Measurements from ENCODE around the gene CTDSP1.

CTDSP1 gene

DNA sequence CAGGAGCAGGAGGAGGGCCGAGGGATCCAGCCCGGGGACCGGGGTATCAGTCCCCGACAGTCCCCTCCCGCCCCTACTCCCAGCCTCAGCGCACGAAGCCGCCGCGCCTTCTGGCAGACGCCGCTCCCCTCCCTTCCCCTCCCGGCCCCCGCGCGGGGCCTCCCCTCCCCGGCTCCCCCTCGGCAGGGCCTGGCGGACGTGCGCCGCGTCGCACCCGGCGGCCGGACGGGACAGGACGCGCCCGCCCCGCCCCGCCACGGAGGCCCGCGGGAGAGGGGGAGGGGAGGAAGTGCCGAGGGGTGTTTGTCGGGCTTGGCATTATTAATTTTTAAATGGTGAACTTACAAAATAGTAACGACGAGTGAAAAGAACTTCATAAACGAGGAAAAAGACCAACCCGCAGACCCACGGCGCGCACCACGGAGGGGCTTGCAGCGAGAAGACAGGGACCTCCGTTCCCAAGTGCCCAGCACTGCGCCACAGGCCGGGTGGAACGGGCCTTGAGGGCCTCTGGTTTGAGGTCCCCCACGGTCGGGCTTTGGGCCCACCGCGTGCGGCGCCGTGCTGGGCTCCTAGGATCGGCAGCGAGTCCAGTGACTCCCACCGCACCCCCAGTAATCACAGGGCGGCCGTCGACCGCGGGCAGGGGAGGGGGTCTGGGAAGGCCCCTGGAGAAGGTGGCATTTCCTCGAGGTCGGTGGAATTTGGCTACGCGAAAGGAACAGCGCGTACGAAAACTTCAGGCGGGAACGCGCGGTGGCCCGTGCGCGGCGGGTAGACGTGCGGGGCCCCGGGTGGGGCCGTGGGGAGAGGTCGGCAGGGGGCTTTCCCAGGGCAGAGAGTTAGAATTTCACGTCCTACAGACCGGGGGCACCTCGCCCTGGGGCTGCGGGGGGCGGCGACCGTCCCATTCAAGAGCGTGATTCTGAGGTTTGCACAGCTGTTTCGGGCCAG, 954 bp upstream of the CTDSP1 start:
- H3K27me3 ChIP-seq (ENCODE audit: control insufficient read depth in 1 of 2, insufficient read depth in 2 of 2, low read length in 2 of 2) = no peaks in the 10 kb centered on the region
- no peaks in the 10 kb centered on the region for H3K9me3 ChIP-seq (ENCODE audit: control insufficient read depth in 1 of 2, low read length in 2 of 2)
- H3K4me1 ChIP-seq (ENCODE audit: control insufficient read depth in 1 of 2, insufficient read depth in 2 of 2, low read length in 2 of 2) = peaks cover 40 to 51% of the 10 kb centered on the region in 2 donors
- peak overlapping the region; percentile 100 for H3K27ac ChIP-seq (ENCODE audit: low read depth, low read length)
- peak overlapping the region; percentile 82 to 89 for H3K9ac ChIP-seq (ENCODE audit: low read depth in 1 of 2, low read length in 2 of 2)
- peaks cover 10 to 23% of the 10 kb centered on the region in 2 donors for H3K36me3 ChIP-seq (ENCODE audit: control insufficient read depth in 1 of 2, insufficient read depth in 2 of 2, low read length in 2 of 2)
- H3K4me3 ChIP-seq (ENCODE audit: low read depth in 1 of 2, low read length in 2 of 2) = peak overlapping the region; percentile 80 to 85

DNA sequence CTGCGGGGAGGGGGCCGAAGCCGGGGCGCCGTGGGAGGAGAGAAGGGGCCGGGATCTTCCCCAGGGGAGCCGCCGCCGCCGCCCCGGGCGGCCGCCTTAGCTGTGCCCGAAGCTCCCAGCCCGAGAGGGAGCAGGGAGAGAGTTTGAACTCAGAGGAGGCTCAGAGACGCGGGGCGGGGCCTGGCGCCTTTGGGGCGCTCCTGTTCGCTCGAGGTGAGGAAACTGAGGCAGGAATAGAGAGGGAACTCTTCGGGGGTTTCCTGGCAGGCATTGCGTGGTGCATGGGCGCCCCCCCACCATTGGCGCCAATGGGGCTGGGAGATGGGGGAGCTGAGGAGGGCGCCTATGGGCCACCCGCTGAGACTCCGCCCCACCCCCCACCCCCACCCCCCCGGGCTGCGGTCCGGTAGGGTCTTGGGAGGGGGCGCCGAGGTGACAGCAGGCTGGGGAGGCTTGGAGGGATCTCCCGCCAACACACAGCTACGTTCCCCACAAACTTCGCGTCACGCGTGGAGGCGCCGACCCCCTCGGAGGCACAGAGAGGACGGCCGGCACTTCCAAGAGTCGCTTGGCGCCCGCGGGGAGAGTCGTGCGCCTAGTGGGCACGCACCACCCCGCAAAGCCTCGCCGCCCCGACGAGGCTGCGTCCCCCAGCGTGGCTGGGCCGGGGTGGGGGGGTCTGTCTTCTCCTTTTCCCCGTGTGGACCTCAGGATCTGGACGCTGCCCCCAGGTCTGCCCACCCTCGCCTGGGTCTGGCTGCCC, 680 bp downstream of the CTDSP1 start:
- Histone ChIP-seq H3K36me3 (ENCODE audit: control insufficient read depth in 1 of 2, insufficient read depth in 2 of 2, low read length in 2 of 2) (peaks cover 19 to 38% of the 10 kb centered on the region in 2 donors), H3K9me3 (ENCODE audit: control insufficient read depth in 1 of 2, low read length in 2 of 2) (no peaks in the 10 kb centered on the region), H3K9ac (ENCODE audit: low read depth in 1 of 2, low read length in 2 of 2) (peak overlapping the region; percentile 68 to 82), H3K27ac (ENCODE audit: low read depth, low read length) (peak overlapping the region; percentile 90), H3K4me1 (ENCODE audit: control insufficient read depth in 1 of 2, insufficient read depth in 2 of 2, low read length in 2 of 2) (peaks cover 42 to 53% of the 10 kb centered on the region in 2 donors), H3K27me3 (ENCODE audit: control insufficient read depth in 1 of 2, insufficient read depth in 2 of 2, low read length in 2 of 2) (no peaks in the 10 kb centered on the region), H3K4me3 (ENCODE audit: low read depth in 1 of 2, low read length in 2 of 2) (peak overlapping the region; percentile 79 to 84)

GRCh38 chr2:218400930-218401881, 1.5 kb downstream of the CTDSP1 start:
- H3K9ac ChIP-seq (ENCODE audit: low read depth in 1 of 2, low read length in 2 of 2) = peak overlapping the region; percentile 68 to 82
- peak overlapping the region; percentile 90 for H3K27ac ChIP-seq (ENCODE audit: low read depth, low read length)
- H3K9me3 ChIP-seq (ENCODE audit: control insufficient read depth in 1 of 2, low read length in 2 of 2) = no peaks in the 10 kb centered on the region
- H3K36me3 ChIP-seq (ENCODE audit: control insufficient read depth in 1 of 2, insufficient read depth in 2 of 2, low read length in 2 of 2) = peaks cover 19 to 39% of the 10 kb centered on the region in 2 donors
- H3K4me3 ChIP-seq (ENCODE audit: low read depth in 1 of 2, low read length in 2 of 2) = peak overlapping the region; percentile 79 to 84
- peaks cover 44 to 55% of the 10 kb centered on the region in 2 donors for H3K4me1 ChIP-seq (ENCODE audit: control insufficient read depth in 1 of 2, insufficient read depth in 2 of 2, low read length in 2 of 2)
- H3K27me3 ChIP-seq (ENCODE audit: control insufficient read depth in 1 of 2, insufficient read depth in 2 of 2, low read length in 2 of 2) = no peaks in the 10 kb centered on the region

- peak overlapping the region; percentile 68 to 72 for H3K9ac ChIP-seq (ENCODE audit: low read depth in 1 of 2, low read length in 2 of 2)
- no peaks in the 10 kb centered on the region for H3K9me3 ChIP-seq (ENCODE audit: control insufficient read depth in 1 of 2, low read length in 2 of 2)
- H3K4me1 ChIP-seq (ENCODE audit: control insufficient read depth in 1 of 2, insufficient read depth in 2 of 2, low read length in 2 of 2) = peaks cover 44 to 55% of the 10 kb centered on the region in 2 donors
- H3K27ac ChIP-seq (ENCODE audit: low read depth, low read length) = no peak overlapping the region
- H3K36me3 ChIP-seq (ENCODE audit: control insufficient read depth in 1 of 2, insufficient read depth in 2 of 2, low read length in 2 of 2) = peaks cover 19 to 39% of the 10 kb centered on the region in 2 donors
- peak overlapping the region in 1 of 2 donors; percentile 79 for H3K4me3 ChIP-seq (ENCODE audit: low read depth in 1 of 2, low read length in 2 of 2)
- no peaks in the 10 kb centered on the region for H3K27me3 ChIP-seq (ENCODE audit: control insufficient read depth in 1 of 2, insufficient read depth in 2 of 2, low read length in 2 of 2)
Measured at GRCh38 chr2:218401890-218402289, 2.2 kb downstream of the CTDSP1 start.

GRCh38 chr2:218402491-218402901, 2.8 kb downstream of the CTDSP1 start:
- Histone ChIP-seq H3K9me3 (ENCODE audit: control insufficient read depth in 1 of 2, low read length in 2 of 2) (no peaks in the 10 kb centered on the region), H3K27me3 (ENCODE audit: control insufficient read depth in 1 of 2, insufficient read depth in 2 of 2, low read length in 2 of 2) (no peaks in the 10 kb centered on the region), H3K36me3 (ENCODE audit: control insufficient read depth in 1 of 2, insufficient read depth in 2 of 2, low read length in 2 of 2) (peaks cover 19 to 39% of the 10 kb centered on the region in 2 donors), H3K4me1 (ENCODE audit: control insufficient read depth in 1 of 2, insufficient read depth in 2 of 2, low read length in 2 of 2) (peaks cover 42 to 55% of the 10 kb centered on the region in 2 donors), H3K4me3 (ENCODE audit: low read depth in 1 of 2, low read length in 2 of 2) (no peak overlapping the region), H3K27ac (ENCODE audit: low read depth, low read length) (no peak overlapping the region), H3K9ac (ENCODE audit: low read depth in 1 of 2, low read length in 2 of 2) (no peak overlapping the region)

GRCh38 chr2:218402911-218403411, 3.3 kb downstream of the CTDSP1 start:
- H3K27me3 ChIP-seq (ENCODE audit: control insufficient read depth in 1 of 2, insufficient read depth in 2 of 2, low read length in 2 of 2) = no peaks in the 10 kb centered on the region
- H3K9ac ChIP-seq (ENCODE audit: low read depth in 1 of 2, low read length in 2 of 2) = no peak overlapping the region
- peaks cover 19 to 39% of the 10 kb centered on the region in 2 donors for H3K36me3 ChIP-seq (ENCODE audit: control insufficient read depth in 1 of 2, insufficient read depth in 2 of 2, low read length in 2 of 2)
- no peaks in the 10 kb centered on the region for H3K9me3 ChIP-seq (ENCODE audit: control insufficient read depth in 1 of 2, low read length in 2 of 2)
- H3K27ac ChIP-seq (ENCODE audit: low read depth, low read length) = no peak overlapping the region
- H3K4me3 ChIP-seq (ENCODE audit: low read depth in 1 of 2, low read length in 2 of 2) = no peak overlapping the region
- peaks cover 38 to 54% of the 10 kb centered on the region in 2 donors for H3K4me1 ChIP-seq (ENCODE audit: control insufficient read depth in 1 of 2, insufficient read depth in 2 of 2, low read length in 2 of 2)

DNA sequence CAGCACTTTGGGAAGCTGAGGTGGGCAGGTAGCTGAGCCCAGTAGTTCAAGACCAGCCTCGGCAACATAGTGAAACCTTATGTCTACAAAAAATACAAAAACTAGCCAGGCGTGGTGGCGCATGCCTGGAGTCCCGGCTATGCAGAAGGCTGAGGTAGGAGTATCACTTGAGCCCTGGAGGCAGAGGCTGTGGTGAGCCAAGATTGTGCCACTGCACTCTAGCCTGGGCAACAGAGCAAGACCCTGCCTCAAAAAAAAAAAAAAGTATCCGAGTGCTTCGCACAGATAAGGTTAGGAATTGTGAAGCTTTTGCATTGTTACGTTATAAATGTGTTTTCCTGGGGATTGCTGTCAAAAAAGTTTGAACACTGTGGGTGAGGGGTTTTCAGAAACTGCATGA, 4.1 kb downstream of the CTDSP1 start:
- no peaks in the 10 kb centered on the region for H3K27me3 ChIP-seq (ENCODE audit: control insufficient read depth in 1 of 2, insufficient read depth in 2 of 2, low read length in 2 of 2)
- H3K36me3 ChIP-seq (ENCODE audit: control insufficient read depth in 1 of 2, insufficient read depth in 2 of 2, low read length in 2 of 2) = peaks cover 19 to 39% of the 10 kb centered on the region in 2 donors
- no peaks in the 10 kb centered on the region for H3K9me3 ChIP-seq (ENCODE audit: control insufficient read depth in 1 of 2, low read length in 2 of 2)
- no peak overlapping the region for H3K27ac ChIP-seq (ENCODE audit: low read depth, low read length)
- H3K4me1 ChIP-seq (ENCODE audit: control insufficient read depth in 1 of 2, insufficient read depth in 2 of 2, low read length in 2 of 2) = peaks cover 35 to 50% of the 10 kb centered on the region in 2 donors
- no peak overlapping the region for H3K4me3 ChIP-seq (ENCODE audit: low read depth in 1 of 2, low read length in 2 of 2)
- H3K9ac ChIP-seq (ENCODE audit: low read depth in 1 of 2, low read length in 2 of 2) = no peak overlapping the region

GRCh38 chr2:218404351-218405085, 4.8 kb downstream of the CTDSP1 start:
- Histone ChIP-seq H3K36me3 (ENCODE audit: control insufficient read depth in 1 of 2, insufficient read depth in 2 of 2, low read length in 2 of 2) (peaks cover 19 to 39% of the 10 kb centered on the region in 2 donors), H3K27me3 (ENCODE audit: control insufficient read depth in 1 of 2, insufficient read depth in 2 of 2, low read length in 2 of 2) (no peaks in the 10 kb centered on the region), H3K4me3 (ENCODE audit: low read depth in 1 of 2, low read length in 2 of 2) (no peak overlapping the region), H3K9me3 (ENCODE audit: control insufficient read depth in 1 of 2, low read length in 2 of 2) (no peaks in the 10 kb centered on the region), H3K27ac (ENCODE audit: low read depth, low read length) (no peak overlapping the region), H3K9ac (ENCODE audit: low read depth in 1 of 2, low read length in 2 of 2) (no peak overlapping the region), H3K4me1 (ENCODE audit: control insufficient read depth in 1 of 2, insufficient read depth in 2 of 2, low read length in 2 of 2) (peaks cover 35 to 46% of the 10 kb centered on the region in 2 donors)
